Right cardiac atrium (tissue), 5 donors: Measurements from ENCODE around the gene MAPK8IP1. TPM values are rescaled to one million over a fixed set of nuclear protein-coding genes. Genes with fewer than 3 reads are reported as not detected.

ENCODE experiments used
- ATAC-seq, 2 donors: fragments of 200-7000 bp; cut with Tn5 transposase; one replicate each; pipeline versions ENCODE4 v1.8.0 to v1.9.1; 2020; ENCODE audit warnings: moderate library complexity in 2 of 2, mild to moderate bottlenecking in 1 of 2
- DNase-seq, 3 donors: peaks; one replicate each; pipeline ENCODE4 v3.0.0-alpha.2; 2020
- H3K27ac ChIP-seq: one replicate; pipeline ENCODE4 v1.5.1; 2013; ENCODE audit warnings: mild to moderate bottlenecking, low read length, control low read depth, moderate library complexity
- H3K27me3 ChIP-seq: one replicate; pipeline ENCODE4 v1.6.1; 2013; ENCODE audit not compliant: control insufficient read depth, insufficient read depth
- H3K4me1 ChIP-seq: one replicate; pipeline ENCODE4 v1.6.1; 2013; ENCODE audit warnings: low read length; ENCODE audit not compliant: control insufficient read depth, insufficient read depth
- H3K4me3 ChIP-seq: one replicate; pipeline ENCODE4 v1.5.1; 2013; ENCODE audit warnings: low read length, control low read depth
- H3K9me3 ChIP-seq: one replicate; pipeline ENCODE4 v1.6.1; 2013; ENCODE audit warnings: low read length; ENCODE audit not compliant: control insufficient read depth
- WGBS: extraction: QIAGEN DNeasy Blood & Tissue Kit; methylation state at CpG from one replicate; pipeline ENCODE4 v1.1.7; 2013; 5-methylcytosine and 5-hydroxymethylcytosine counted together
- intact Hi-C, 4 donors: fragments of 100-400 bp; cut with DNase I; formaldehyde crosslinking; loops; one replicate each; pipeline versions ENCODE4 v1.11.0 to v1.14.0; 2022 to 2023
- polyA plus RNA-seq: library from polyadenylated mRNA; stranded (reverse); fragments of 200-250 nt; gene quantifications from one replicate; pipeline ENCODE4 v1.2.3, GENCODE V29; 2013
- total RNA-seq, 4 donors: library from RNA; stranded (reverse); fragmentation: NEBNext Ultra II Directional; extraction: Animal tissue kit (Norgen Biotek cat#: 25700); gene quantifications; one replicate each; pipeline ENCODE4 v1.2.1, GENCODE V29; 2021
- donor health status: healthy with polysubstance abuse.
- donor health status: DM: no; HTN: yes; CAD: no.
- donor health status: DM: no; HTN: no; CAD: no.
- donor health status: DM: no; HTN: yes; CAD: no; lungs with severe emphysema.
- donor health status: DM: yes; HTN: yes; CAD: no.

MAPK8IP1 gene
- total and polyA plus RNA-seq, 5 donors: 5.8 to 7.4 (median 6.3) TPM

DNA sequence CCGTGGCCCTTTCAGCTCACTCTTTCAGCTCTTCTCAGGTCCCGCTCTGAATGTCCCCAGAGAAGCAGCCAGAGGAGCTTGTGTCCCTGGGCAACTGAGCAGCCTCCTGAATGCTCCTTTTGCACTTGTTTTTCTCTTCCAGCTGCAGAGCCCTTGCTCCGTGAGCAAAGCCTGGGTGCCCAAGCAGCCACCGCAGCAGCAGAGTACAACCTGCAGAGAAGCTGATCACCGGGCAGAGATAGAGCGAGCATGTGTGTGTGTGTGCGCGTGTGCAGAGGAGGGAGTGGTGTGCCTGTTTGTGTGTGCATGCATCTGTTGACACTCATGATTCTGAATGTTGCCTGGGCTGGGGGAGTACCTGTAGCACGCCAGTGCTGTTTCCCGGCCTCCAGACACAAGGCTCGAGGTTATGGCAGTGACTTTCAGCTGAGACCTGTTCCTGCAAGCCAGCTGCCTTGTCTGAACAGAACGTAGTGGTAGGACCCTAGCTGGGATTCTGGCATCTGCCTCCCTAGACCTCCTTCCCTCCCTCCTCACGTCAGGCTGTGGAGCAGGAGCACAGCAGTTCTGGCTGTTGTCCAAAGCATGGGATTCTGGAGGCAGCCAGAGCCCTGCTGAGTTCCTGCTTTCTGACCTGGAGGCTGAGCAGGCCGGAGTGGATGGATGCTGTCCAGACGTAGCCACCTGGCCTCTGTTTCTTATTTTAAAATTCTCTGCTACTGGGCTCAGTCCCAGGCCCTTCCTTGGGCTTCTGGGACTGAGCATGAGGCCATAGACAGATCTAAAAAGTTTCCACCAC lies 4.5 kb upstream of the MAPK8IP1 start:
- Histone ChIP-seq H3K4me1 (no peaks in the 10 kb centered on the region), H3K9me3 (no peaks in the 10 kb centered on the region), H3K27me3 (no peaks in the 10 kb centered on the region), H3K27ac (no peak overlapping the region), H3K4me3 (no peak overlapping the region)
- intact Hi-C loops: no loop called here
- DNase-seq (peak in 1 of 3 donors; percentile 18), ATAC-seq (no peak)
- WGBS: 74% methylated on average over 15 of the region's 15 CpGs

DNA sequence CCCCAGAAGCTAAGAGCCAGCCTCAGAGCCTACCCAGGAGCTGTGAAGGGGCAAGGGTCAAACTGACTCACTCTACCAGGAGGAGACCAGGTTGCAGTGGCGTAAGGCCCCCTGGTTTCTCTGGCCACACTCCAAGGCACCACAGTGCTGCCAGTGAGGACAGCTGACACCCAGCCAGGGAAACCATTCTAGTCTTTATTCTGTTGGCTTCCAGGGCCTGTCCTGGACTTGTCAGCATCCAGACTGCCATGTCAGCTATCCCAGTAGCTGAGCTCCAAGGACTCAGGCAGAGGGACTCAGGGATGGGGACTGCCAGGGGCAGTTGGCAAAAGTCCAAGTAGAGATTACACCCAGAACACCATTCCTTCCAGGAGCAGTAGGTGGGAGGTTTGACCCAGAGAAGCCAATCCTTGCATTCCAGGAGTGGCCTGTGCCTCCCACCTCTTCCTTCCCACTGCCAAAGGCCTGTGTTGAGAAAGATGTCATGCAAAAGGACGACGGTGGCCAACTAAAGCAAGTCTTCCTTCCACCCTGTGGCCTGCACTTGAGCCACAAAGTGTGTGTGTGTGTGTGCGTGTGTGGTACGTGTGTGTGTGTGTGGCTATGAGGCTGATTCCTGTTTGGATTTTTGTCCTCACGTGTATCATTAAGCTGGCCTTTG lies 3.6 kb upstream of the MAPK8IP1 start:
- intact Hi-C loops: no loop called here
- ATAC-seq (no peak), DNase-seq (peak in 1 of 3 donors; percentile 24)
- Histone ChIP-seq H3K9me3 (no peaks in the 10 kb centered on the region), H3K27ac (no peak overlapping the region), H3K4me1 (no peaks in the 10 kb centered on the region), H3K4me3 (no peak overlapping the region), H3K27me3 (no peaks in the 10 kb centered on the region)
- 65% methylated on average over 6 of the region's 6 CpGs for WGBS

DNA sequence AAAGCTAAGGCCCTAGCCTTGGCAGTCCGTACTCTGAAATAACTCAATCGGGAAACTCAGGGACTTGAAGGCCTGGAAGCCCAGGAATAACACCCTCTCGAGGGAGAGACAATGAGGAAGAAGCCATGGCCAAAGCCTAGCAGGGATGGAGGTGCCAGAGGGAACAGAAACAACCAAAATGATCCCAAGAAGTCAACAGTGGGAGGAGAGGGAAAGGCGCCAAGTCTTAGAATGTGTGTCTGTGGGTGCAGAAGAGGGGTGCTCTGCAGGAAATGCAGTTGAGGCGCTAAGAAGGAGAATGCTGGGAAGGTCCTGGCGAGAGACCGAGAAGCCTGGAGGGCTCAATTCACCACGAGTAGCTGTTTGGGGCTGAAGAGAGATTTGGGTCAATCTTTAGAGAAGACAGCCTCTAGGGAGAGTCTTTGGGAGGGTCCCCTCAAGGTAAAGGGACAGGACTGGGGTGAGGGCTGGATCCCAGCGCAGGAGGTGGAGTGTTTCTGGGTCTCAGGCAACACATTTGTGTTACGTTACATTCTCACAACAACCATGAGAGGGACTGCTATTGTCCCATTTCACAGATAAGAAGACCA lies 760 bp upstream of the MAPK8IP1 start:
- no peaks in the 10 kb centered on the region for H3K4me1 ChIP-seq
- H3K4me3 ChIP-seq: no peak overlapping the region
- H3K27me3 ChIP-seq: no peaks in the 10 kb centered on the region
- no peak overlapping the region for H3K27ac ChIP-seq
- 85% methylated on average over 10 of the region's 10 CpGs for WGBS
- intact Hi-C loops: no loop called here
- no peaks in the 10 kb centered on the region for H3K9me3 ChIP-seq
- no peak for DNase-seq
- ATAC-seq: no peak

DNA sequence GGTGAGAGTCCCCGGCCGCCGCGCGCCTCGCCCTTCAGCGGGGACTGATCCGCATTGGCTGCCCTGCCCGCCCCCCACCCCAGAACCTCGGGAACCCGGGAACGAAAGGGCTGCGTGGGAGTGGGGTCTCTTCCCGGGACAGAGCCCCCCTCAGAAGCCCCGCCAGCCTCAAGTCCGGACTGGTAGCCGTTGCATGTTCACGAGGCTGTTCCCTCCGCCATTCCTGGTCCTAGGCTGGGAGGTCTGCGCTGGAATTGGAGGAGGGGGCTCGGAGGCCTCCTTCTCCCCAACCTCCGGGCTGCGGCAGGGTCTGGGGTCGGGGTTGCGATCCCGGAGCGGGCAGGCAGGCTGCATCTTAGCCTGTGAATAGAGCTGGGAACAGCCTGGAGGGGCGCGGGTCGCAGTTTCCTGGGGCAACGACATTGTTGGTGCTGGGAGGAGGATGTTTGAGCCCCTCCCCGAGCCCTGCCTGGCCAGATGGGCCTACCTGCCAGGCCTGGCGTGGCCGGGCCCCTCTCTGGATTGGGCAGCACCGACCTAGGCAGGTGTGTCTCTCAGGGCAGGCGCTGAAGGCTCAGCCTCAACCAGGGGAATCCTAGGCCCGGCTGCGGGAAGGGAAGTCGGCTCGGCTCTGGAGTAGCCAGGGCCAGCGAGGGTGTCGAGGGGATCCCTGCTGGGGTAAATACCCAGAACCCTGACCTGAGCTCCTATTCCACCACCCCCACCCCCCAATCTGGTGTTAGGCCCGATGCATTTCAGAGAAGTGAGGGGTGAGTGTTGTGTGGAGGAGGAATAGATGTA lies 670 bp downstream of the MAPK8IP1 start:
- H3K27ac ChIP-seq: no peak overlapping the region
- WGBS: 18% methylated on average over 43 of the region's 43 CpGs
- H3K27me3 ChIP-seq: no peaks in the 10 kb centered on the region
- DNase-seq (no peak), ATAC-seq (no peak)
- no peaks in the 10 kb centered on the region for H3K4me1 ChIP-seq
- intact Hi-C loops: no loop called here
- peak overlapping the region; percentile 57 for H3K4me3 ChIP-seq
- no peaks in the 10 kb centered on the region for H3K9me3 ChIP-seq

DNA sequence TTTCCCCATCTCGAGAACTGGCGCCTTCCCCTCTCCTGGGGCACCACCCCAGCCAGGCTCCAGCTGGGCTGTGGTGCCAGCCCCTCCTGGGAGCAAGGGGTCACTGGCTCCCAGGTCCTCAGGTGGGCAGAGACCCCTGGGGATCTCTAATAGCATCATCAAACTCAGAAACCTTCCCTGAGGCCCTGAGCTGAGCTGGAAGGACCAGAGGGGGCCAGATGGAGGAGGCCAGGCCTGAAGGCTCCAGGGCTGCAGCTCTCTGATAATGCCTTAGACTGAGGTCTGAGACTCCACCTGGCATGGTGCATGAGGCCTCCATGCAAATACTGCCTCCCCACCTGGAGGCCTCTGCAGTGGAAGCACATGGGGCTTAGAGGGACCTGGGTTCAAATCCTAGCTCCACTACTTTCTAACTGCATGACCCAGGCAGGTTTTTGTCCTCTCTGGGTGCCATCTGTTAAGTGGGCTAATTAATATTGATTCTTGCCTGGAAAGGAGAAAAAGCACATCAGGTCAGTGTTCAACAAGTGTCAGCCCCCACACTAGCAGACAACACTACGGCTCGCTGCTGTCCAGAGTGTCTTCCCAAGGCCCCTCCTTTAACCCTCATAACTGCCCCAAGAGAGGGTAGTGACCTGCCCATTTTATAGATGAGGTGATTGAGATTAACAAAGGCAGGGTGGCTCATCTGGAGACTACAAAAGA lies 1.5 kb downstream of the MAPK8IP1 start:
- WGBS: 92% methylated on average over 4 of the region's 4 CpGs
- Histone ChIP-seq H3K27me3 (no peaks in the 10 kb centered on the region), H3K4me3 (no peak overlapping the region), H3K9me3 (no peaks in the 10 kb centered on the region), H3K4me1 (no peaks in the 10 kb centered on the region), H3K27ac (no peak overlapping the region)
- ATAC-seq: no peak
- intact Hi-C loops: no loop called here
- DNase-seq: peak in 1 of 3 donors; percentile 19

DNA sequence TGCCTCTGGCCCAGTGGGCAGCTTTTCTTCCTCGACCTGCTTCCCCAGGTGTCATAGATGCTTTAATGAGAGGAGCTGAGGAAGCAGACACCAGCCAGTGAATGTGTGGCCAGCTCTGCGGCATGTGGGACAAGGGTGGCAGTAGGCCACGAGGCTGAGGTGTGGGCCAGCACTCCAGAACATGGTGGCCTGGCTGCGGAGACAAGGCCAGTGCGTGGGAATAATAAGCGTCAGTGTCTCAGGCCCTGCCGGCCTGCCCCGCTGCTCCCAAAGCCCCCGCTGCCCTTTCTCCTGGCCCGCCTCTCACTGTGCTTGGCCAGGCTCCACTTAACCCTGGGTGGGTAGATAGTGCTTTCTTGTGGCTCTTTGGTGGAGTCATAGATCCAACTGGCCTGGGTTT lies 2.1 kb downstream of the MAPK8IP1 start:
- DNase-seq (peak in 1 of 3 donors; percentile 4), ATAC-seq (no peak)
- Histone ChIP-seq H3K4me3 (no peak overlapping the region), H3K4me1 (no peaks in the 10 kb centered on the region), H3K27me3 (no peaks in the 10 kb centered on the region), H3K27ac (no peak overlapping the region), H3K9me3 (no peaks in the 10 kb centered on the region)
- WGBS: 83% methylated on average over 10 of the region's 10 CpGs
- intact Hi-C loops: no loop called here

- WGBS: 80% methylated on average over 8 of the region's 8 CpGs
- Histone ChIP-seq H3K4me3 (no peak overlapping the region), H3K9me3 (no peaks in the 10 kb centered on the region), H3K4me1 (peaks cover 2% of the 10 kb centered on the region), H3K27ac (no peak overlapping the region), H3K27me3 (no peaks in the 10 kb centered on the region)
- ATAC-seq (no peak), DNase-seq (peak in 1 of 3 donors; percentile 19)
- intact Hi-C loops: no loop called here
Observed at GRCh38 chr11:45889555-45889954, 4.1 kb downstream of the MAPK8IP1 start.

DNA sequence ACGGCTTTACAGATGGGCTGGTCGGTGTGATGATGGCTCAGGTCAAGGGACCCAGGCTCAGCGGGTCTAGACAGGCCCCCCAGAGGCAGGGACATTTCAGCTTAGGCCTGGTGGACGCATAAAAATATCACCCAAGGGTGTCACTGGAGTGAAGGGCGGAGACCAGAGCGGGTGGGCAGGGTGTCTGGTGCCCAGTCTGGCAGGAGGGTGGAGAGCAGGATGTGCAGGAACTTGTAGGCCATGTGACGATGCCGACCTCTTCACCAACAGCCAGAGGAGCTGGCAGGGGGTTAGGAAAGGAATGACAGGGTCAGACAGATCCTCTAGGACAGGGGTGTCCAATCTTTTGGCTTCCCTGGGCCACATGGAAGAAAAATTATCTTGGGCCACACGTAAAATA lies 4.5 kb downstream of the MAPK8IP1 start:
- WGBS: 73% methylated on average over 9 of the region's 9 CpGs
- ATAC-seq: peak; percentile 17 to 41
- intact Hi-C loops: no loop called here
- peak in 2 of 3 donors; percentile 44 to 63 for DNase-seq
- Histone ChIP-seq H3K27me3 (no peaks in the 10 kb centered on the region), H3K27ac (no peak overlapping the region), H3K9me3 (no peaks in the 10 kb centered on the region), H3K4me3 (no peak overlapping the region), H3K4me1 (peaks cover 2% of the 10 kb centered on the region)

GRCh38 chr11:45890886-45891550 lies 5.6 kb downstream of the MAPK8IP1 start:
- H3K27me3 ChIP-seq: no peaks in the 10 kb centered on the region
- peaks cover 2% of the 10 kb centered on the region for H3K4me1 ChIP-seq
- ATAC-seq (no peak), DNase-seq (peak in 1 of 3 donors; percentile 23)
- no peaks in the 10 kb centered on the region for H3K9me3 ChIP-seq
- H3K27ac ChIP-seq: no peak overlapping the region
- intact Hi-C loops: no loop called here
- WGBS: 80% methylated on average over 9 of the region's 9 CpGs
- no peak overlapping the region for H3K4me3 ChIP-seq

GRCh38 chr11:45892856-45893255 lies 7.4 kb downstream of the MAPK8IP1 start:
- H3K9me3 ChIP-seq: no peaks in the 10 kb centered on the region
- ATAC-seq (no peak), DNase-seq (peak in 1 of 3 donors; percentile 6)
- 72% methylated on average over 5 of the region's 5 CpGs for WGBS
- intact Hi-C loops: no loop called here
- H3K4me1 ChIP-seq: peaks cover 2% of the 10 kb centered on the region
- H3K4me3 ChIP-seq: no peak overlapping the region
- H3K27me3 ChIP-seq: no peaks in the 10 kb centered on the region
- no peak overlapping the region for H3K27ac ChIP-seq
